ENCODE data around the gene KIAA0319L.
"Not testable (repeated sequence)": the region's sequence is repeated elsewhere in the genome, so short reads cannot be mapped to it uniquely, and the experiment has no call there.

Gene KIAA0319L

DNA sequence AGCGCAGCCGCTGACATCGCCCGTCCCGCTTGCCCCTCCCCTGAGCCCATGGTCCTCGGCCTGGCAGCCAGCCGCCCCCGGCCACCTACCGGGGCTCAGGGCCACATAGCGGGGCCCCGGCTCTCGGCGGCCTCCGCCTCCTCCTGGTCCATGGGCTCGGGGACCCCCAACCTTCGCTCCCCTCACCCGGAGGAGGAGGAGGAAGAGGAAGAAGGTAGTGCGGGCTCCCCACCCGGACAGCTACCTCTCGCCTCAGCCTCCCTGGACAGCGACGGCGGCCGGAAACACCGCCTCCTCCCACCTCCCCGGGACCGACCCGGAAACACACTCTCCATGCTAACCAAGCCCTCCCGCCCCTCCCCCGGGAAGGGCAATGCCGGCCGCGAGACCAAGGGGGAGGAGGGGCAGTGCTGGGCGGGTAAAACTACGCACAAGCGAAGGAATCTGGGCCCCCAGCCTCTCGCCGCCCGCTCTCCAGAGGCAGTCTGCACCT lies at the start of gene KIAA0319L:
KIAA0319L (minus strand) TSS at position 286 of the 493 bp plus-strand sequence. CDS start 2,912 bp downstream, outside the sequence.
- no peak for DNase-seq (ENCODE audit: low read depth in 2 of 2, low spot score in 1 of 2)

DNA sequence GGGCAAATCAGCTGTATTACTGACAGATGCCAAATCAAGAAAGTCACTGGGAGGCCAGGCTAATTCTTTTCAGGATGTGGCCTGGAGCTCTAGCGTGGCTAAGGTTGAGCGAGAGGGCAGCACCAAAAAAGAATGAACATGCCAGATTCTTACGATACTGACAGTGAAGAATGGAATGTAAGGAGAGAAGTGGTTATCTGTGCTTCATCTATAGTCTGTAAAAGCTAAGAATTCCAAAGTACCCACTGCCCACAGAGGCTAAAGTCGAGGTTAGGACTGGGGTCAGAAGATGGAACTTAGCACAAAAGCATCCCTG lies 48.6 kb upstream of the KIAA0319L start:
- DNase-seq (ENCODE audit: low read depth in 2 of 2, low spot score in 1 of 2), result no peak

DNA sequence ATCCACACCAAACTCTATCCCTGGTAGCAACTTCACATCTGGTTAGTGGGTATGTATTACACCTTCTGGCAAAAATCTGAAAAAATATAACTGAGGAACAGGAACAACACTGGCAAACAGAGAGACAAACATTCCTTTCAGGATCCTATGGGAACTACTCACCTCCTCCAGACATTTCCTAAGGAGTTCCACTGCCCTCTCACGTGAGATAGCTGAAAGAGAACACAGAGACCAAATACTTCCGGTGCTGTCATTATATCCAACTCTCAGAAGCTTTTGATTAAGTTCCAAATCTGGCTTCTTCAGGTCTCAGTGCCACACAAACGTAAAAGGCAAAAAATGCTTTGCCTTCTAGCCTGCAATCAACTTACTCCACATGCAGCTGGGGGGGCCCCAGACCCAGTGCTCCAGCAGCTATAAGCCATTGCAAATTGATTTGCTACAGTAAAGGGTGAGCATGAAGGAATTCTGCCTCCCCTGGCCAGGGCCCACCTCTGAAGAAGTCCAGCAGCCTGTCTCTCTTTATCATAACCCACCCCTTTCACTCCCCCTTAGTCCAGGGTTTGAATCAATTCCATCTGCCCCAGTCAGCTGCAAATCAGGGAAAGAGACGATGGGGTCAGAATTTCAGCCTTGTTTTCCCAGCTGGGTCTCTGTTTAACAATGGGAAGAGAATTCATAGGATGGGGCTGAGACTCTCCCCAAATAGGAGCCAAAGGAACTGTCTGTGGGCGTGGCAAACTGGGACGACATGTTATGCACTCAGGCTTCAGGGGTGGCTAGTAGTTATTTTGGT lies 48.1 kb upstream of the KIAA0319L start:
- DNase-seq (ENCODE audit: low read depth in 2 of 2, low spot score in 1 of 2), result no peak

DNA sequence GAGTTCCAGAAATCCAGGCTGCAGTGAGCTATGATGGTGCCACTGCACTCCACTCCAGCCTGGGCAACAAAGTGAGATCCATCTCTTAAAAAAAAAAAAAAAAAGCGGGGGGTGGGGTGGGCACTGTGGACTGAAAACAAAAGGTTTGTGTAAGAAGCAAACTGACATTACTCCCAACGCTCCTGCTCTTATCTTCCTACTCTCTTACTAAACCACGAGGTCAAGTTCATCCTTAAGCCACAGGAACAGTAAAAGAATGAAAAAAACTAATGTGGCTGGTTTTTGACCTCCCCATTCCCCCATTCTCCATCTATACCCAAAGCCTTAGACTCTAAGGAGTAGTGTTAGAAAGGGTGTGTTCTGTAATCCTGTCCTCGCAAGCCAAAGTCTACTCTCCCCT lies 46.7 kb upstream of the KIAA0319L start:
- DNase-seq (ENCODE audit: low read depth in 2 of 2, low spot score in 1 of 2), result no peak

DNA sequence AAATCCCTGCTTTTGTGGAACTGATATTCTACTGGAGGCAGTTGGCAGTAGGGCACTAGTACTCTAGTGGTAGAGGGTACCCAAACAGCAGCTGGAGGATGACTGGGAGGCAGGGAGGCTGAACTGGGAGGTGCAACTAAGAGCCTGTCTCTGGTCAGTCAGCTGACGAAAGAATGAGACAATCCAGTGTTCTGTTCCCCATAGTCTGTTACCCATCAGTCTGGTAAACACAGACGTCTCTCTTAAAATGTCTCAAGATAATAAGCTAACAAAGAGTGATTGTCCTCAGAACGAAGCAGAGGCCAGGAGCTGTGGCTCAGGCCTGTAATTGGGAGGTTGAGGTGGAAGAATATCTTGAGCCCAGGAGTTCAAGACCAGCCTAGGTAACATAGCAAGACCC lies 46.3 kb upstream of the KIAA0319L start:
- DNase-seq (ENCODE audit: low read depth in 2 of 2, low spot score in 1 of 2), result no peak

DNA sequence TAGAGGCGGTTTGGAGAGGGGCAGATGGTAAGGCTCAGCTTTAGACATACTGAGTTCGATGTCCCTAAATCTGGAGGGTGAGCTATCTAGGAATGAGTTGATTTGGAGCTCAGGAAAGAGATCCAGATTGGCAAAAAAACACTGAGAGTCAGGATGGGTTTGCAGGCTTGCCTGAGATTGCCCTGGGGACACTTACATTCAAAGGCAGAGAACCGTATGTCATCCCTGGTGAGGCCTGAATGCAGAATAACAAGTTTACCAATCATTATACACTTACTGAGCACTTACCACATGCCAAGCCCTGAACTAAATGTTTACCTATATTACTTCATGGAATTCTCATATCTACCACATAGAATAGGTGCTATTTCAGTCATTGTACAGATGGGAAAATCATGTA lies 43.4 kb upstream of the KIAA0319L start:
- no peak for DNase-seq (ENCODE audit: low read depth in 2 of 2, low spot score in 1 of 2)

DNA sequence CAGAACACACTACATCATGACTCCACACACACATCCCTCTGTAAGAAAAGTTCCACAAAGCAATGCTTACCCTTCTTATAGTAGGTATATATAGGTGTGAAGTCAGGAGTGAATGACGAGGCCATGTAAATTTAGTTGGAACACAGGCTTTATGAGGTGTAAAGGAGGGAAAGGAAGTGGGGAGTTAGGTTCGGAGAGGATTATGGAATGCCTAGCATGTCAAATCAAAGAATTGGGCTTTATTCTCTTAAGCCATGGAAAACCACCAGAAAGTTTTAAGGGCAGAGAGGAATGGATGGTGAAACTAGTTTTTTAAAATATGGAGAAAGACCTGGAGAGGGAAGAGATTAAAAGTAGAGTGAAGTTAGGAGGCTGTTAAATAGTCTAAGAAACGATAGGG lies 42.2 kb upstream of the KIAA0319L start:
- no peak for DNase-seq (ENCODE audit: low read depth in 2 of 2, low spot score in 1 of 2)

DNA sequence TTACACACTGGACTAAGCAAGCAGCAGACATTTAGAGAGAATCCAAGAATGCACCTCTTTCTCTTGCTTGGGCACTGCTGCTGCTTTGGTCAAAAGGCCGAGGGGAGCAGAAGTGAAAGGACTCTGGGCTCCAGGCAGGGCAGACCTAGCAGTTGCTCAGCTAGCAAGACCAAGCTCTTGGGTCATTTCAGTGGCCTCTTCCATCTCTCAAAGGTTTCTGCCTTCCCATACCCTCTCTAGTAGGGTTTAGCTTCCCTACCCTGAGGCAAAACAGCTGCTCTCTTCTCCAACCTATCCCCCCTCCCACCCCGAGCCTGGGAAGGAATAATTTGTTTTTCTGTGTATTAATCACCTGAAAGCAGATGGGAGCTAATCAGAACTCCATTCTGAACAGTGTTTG lies 41.7 kb upstream of the KIAA0319L start:
- no peak for DNase-seq (ENCODE audit: low read depth in 2 of 2, low spot score in 1 of 2)

DNA sequence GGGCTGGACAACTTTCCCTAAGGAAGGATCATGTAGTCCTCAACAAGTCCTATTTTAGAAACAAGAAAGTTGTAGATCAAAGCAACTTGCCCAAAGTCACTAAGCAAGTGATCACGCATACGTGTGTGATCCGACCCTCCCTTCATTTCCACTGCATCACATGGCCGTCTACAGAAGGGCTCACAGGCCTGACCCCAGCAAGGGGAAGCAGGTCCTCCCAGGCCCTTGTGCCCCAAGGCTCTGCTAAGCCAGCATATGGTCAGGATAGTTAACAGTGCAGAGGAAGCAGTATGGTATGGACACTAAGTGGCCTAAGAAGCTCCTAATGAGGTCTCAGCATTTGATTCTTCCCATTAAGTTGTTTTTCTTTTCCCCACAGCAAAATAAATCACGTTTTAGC lies 40.7 kb upstream of the KIAA0319L start:
- DNase-seq (ENCODE audit: low read depth in 2 of 2, low spot score in 1 of 2), result no peak

DNA sequence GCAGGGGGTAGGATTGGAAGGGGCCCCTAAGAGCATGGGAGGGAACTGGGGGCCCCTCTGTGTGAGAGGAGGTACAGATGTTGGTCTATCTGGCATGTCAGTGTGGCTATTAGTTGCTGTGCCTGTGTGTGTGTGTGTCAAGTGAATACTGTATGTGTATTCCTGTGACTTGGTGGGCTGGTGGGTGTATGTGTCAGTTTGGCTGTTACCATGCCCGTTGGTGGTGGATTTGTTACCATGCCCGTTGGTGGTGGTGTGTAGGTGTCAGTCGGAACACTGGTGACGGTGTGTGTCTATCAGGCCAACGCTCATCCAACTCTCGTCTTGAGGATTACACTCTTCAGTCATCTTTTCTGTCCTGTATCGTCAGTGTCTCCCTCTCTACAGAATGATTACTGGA lies 38.5 kb upstream of the KIAA0319L start:
- DNase-seq (ENCODE audit: low read depth in 2 of 2, low spot score in 1 of 2), result no peak

DNA sequence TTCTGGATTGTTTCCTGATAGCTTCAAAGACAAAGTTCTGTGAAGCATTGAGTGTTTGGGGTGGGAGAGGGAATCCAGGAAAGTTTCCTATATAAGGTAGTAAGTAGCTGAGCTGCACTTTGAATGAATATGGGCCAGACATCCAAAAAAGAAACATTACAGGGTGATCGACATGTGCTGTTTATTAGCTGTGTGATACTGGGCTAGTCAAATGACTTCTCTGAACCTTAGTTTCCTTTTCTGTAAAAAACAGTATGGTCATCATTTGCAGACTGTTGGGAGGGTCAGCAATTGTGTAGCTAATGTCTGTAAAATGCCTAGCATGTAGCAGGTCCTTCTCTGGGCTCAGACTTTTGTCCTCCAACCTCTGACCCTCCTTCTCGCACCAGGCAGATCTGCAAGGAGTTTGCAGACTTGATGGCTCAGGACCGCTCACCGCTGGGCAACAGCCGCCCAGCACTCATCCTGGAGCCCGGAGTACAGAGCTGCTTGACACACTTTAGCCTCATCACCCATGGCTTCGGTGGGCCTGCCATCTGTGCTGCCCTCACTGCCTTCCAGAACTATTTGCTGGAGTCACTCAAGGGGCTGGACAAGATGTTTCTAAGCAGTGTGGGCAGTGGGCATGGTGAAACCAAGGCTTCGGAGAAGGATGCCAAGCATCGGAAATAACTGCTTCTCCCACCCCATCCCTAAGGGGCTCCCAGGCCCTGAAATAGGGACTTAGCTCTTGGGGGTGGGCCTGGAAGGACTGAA lies 37.0 kb upstream of the KIAA0319L start:
- DNase-seq (ENCODE audit: low read depth in 2 of 2, low spot score in 1 of 2), result no peak

DNA sequence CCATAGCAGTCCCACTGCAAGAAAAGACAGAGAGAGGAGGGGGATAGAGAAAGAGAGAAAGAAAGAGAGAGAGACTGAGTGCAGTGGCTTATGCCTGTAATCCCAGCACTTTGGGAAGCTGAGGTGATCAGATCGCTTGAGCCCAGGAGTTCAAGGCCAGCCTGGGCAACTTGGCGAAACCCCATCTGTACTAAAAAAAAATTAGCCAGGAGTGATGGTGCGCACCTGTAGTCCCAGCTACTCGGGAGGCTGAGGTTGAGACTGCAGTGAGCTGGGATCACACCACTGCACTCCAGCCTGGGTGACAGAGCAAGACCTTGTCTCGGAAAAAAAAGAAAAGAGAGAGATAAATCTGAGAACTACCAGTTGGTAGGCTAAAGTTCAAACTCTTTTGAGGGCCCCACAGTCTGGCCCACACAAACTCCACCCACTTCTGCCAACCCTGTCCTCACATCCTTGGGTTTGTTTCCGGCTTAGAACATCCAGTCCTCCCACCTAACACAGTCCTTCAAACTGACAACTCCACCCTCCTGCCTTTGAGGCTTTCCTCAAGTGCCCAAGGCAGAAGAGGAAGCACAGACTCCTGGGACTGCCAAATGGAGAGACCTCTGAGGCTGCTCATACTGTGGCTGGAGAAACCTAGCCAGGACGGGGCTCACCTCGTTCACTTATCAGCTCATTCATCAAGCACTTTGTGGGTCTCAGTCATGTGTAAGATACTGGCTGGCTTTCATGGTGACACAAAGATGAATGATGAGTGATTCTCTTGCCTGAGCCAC lies 36.0 kb upstream of the KIAA0319L start:
- no peak for DNase-seq (ENCODE audit: low read depth in 2 of 2, low spot score in 1 of 2)

DNA sequence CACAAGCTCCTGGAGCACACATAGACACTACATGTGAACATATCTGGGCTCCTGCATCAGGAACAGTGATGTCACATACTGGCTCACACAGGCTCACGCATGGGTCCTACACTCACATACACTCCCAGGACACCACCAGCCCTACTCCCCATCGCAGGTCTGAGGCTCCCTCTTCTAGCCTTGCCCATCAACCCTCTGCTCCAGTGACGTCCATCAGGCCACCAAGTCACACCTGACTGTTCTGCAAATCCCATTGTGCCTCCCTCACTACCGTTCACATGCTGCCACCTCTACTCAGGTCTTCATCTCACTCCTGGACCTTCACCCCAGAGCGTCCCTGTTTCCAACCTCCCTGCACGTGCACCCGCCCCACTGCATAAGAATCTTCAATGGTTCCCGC lies 34.0 kb upstream of the KIAA0319L start:
- no peak for DNase-seq (ENCODE audit: low read depth in 2 of 2, low spot score in 1 of 2)

DNA sequence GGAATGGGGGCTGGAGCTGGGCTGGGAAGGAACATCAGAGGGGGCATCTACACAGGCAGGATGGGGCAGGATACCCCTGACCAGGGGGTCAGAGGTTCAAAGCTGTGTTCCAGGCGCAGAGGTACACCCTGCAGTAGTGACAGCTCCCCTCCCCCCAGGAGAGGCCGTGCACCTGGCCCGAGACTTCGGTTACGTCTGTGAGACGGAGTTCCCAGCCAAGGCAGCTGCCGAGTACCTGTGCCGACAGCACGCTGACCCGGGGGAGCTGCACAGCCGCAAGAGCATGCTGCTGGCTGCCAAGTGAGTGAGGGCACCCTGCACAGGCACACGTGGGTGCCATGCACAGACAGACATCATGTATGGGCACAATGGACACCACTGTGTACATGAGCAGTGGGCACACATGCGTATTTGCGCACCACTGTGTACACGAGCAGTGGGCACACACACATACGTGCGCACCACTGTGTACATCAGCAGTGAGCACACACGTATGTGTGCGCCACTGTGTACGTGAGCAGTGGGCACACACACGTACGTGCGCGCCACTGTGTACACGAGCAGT lies 33.4 kb upstream of the KIAA0319L start:
- DNase-seq (ENCODE audit: low read depth in 2 of 2, low spot score in 1 of 2), result no peak

DNA sequence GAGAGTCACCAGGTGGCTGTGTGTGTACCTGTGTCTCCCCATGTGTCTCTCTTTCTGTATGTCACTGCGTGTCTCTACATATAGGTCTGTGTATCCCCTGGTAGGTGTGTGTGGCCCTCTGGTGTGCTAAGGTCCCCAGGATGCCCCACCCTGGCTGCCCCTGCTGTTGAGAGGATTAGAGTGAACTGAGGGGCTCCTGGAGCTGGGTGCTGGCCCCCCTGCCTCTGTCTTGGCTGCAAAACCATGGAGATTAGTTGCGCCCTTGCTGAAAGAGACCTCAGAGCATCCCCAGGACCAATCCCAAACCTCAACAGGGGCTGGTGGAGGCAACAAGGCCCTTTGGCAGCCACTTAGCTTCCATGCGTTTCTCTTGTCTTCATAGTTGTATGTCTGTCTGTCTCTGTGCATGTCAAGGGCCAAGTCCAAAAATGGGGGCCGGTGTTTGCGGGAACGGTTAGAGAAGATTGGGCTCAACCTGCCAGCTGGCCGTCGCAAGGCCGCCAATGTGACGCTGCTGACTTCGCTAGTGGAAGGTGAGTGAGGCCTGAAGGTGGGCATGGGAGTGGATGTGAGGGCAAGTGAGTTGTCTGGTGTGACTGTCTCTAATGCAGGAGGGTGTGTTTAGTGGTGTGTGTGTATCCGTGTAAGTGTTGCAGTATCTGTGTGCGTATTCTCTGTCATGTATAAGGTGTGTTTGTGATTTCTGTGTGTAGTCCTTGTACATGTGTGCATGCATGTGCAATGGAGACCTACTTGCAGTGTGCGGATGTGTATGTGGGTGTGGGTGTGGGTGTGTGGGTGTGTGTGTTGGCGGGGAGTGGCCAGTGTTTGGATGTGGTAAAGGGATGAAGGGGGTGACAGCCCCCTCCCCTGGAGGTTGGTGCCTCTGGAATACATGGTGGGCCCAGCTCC lies 32.6 kb upstream of the KIAA0319L start:
- no peak for DNase-seq (ENCODE audit: low read depth in 2 of 2, low spot score in 1 of 2)

DNA sequence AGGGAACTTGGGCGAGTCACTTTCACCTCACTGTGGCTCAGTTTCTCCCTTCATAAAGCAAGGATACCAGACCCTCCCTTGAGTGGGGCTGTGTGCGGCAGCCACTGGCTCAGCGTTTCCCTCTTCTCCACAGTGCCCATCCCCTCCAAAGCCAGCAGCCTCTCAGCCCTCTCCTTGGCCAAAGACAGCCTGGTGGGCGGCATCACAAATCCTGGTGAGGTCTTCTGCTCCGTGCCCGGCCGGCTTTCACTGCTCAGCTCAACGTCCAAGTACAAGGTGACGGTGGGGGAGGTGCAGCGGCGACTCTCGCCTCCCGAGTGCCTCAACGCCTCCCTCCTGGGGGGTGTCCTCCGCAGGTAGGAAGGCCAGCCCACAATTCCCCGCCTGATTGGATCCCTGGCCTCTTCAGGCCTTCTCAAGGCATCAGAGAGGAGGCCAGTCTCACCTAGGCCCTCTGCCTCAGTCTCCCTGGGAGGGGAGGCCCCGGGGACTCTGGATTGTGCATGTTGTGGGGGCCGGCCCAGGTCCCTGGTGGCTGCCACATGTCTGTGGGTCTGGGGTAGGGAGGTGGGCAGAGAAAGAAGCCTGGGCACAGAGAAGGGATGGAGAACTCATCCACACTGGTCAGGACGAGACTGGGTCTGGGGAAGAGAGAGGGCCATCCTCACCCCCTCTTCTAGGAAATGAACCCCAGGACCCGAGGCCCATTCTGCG lies 31.2 kb upstream of the KIAA0319L start:
- DNase-seq (ENCODE audit: low read depth in 2 of 2, low spot score in 1 of 2), result no peak

DNA sequence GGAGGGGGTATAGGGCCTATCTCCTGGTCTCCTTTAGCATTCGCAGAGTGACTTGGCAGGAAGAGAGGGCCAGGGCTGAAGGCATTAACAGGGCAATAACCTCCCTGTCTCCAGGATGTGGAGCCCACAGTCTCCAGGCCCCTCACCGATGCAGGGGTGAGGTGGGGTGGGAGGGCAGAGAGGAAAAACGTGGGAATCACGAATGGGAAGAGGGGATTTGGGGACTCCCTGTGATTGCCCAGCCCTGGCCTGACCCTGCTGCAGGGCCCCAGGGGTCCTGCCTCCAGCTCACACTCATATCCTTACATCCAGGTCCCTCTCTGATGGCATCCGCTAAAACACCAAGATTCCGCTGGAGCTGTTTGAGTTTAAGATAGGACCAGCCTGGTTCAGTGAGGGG lies 30.5 kb upstream of the KIAA0319L start:
- no peak for DNase-seq (ENCODE audit: low read depth in 2 of 2, low spot score in 1 of 2)

DNA sequence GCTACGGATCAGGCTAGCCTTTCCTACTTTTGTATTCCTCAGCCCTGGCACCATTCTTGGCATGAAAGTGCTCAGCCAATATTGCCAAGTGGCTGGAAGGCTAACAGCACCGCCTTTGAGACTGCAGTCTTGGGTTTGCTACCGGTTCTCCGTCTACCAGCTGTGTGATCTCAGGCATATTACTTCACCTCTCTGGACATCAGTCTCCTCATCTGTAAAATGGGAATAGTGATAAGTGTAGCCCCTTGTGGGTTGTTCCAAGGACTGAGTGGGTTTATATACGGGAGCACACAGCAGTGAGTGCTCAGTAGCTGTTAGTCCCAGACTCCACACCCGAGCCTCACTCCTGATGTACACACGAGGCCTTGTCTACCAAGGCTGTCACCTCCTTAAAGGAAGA lies 29.6 kb upstream of the KIAA0319L start:
- no peak for DNase-seq (ENCODE audit: low read depth in 2 of 2, low spot score in 1 of 2)

DNA sequence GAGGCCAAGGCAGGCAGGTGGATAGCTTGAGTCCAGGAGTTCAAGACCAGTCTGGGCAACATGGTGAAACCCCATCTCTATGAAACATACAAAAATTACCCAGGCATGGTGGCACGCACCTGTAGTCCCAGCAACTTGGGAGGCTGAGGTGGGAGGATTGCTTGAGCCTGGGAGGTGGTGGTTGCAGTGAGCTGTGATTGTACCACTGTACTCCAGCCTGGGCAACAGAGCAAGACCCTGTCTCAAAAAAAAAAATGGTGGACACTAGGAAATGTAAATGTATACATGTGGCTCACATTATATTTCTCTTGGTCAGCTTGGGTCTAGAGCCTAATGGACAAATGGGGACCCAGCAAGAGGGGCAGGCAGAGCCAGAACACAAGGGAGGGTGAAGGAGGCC lies 28.6 kb upstream of the KIAA0319L start:
- not testable (repeated sequence) for DNase-seq (ENCODE audit: low read depth in 2 of 2, low spot score in 1 of 2)

DNA sequence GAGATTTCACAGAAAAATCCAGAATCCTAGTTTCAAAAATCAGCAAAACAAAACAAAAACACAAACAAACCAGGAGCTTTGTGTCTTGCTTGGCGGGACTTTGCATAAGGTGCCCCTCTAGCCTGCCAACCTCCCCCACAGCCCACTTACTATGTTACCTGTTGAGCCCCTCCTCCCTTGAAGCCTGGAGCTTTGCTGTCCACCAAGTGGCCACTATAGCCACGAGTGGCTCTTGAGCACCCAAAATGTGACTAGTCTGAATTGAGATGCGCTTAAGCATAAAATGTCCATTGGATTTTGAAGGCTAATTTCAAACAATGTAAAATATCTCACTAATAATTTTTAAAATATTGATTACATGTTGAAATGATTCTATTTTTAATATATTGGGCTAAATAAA lies 28.1 kb upstream of the KIAA0319L start:
- DNase-seq (ENCODE audit: low read depth in 2 of 2, low spot score in 1 of 2), result no peak

Data from stimulated activated CD8-positive, alpha-beta memory T cell treated with anti-CD3 and anti-CD28 coated beads, Interleukin-4, amount 100 ng/mL, for 4 hours (primary cell).